ENCODE data around the gene DACT1. TPM values are rescaled to one million over a fixed set of nuclear protein-coding genes. Genes with fewer than 3 reads are reported as not detected.
A peak's percentile ranks its signal among the peaks of the same experiment; 100 is the strongest.

DACT1 gene
- total and polyA plus RNA-seq, 12 donors: 1.1 to 5.5 (median 2.2) TPM

DNA sequence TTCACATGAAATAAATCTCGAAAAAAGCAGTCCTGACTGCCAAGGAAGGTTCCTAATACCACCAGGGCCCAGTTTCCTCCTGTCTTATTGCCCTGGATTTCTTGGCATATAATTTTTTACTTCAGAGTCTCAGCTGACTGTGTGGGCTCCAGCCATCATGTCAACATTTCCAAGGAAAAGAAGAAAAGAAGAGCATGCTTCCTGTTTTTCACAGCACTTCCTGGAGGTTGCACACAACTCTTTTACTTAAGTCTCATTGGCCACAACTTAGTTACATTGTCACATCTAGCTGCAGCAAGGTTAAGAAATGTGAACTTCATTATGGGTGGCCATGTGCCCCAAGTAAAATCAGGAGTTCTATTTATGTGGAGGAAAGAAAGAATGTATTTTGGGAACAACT, 24.3 kb downstream of the DACT1 start:
- intact Hi-C loops (cut with DNase I): loop anchor here in 1 of 10 donors (10.0 kb wide), 1 partner anchor 153 kb away; no protein-coding TSS in a partner anchor
- WGBS, 2 donors: 72 to 77% methylated on average over 1 of the region's 1 CpG

GRCh38 chr14:58662759-58663158, 25.0 kb downstream of the DACT1 start:
- Histone ChIP-seq H3K27me3 (no peaks in the 10 kb centered on the region), H3K4me1 (peaks cover 0 to 25% (median 4%) of the 10 kb centered on the region in 9 donors), H3K27ac (no peak overlapping the region), H3K9me3 (no peaks in the 10 kb centered on the region), H3K36me3 (no peaks in the 10 kb centered on the region), H3K4me3 (no peak overlapping the region)
- no peak for TF ChIP-seq CTCF (IDR thresholded peaks at IDR 0.05)
- 80 to 81% methylated on average over 2 of the region's 2 CpGs for WGBS, 2 donors
- no peak for ATAC-seq
- no peak for DNase-seq
- intact Hi-C loops (cut with DNase I): loop anchor here in 1 of 10 donors (10.0 kb wide), 1 partner anchor 152 kb away; no protein-coding TSS in a partner anchor

More for the DNA sequence above, 24.3 kb downstream of the DACT1 start:
- Histone ChIP-seq H3K27ac (no peak overlapping the region), H3K27me3 (no peaks in the 10 kb centered on the region), H3K4me3 (no peak overlapping the region), H3K9me3 (no peaks in the 10 kb centered on the region), H3K36me3 (no peaks in the 10 kb centered on the region), H3K4me1 (peaks cover 0 to 25% (median 4%) of the 10 kb centered on the region in 9 donors)
- DNase-seq: no peak
- TF ChIP-seq CTCF (IDR thresholded peaks at IDR 0.05): no peak
- no peak for ATAC-seq

DNA sequence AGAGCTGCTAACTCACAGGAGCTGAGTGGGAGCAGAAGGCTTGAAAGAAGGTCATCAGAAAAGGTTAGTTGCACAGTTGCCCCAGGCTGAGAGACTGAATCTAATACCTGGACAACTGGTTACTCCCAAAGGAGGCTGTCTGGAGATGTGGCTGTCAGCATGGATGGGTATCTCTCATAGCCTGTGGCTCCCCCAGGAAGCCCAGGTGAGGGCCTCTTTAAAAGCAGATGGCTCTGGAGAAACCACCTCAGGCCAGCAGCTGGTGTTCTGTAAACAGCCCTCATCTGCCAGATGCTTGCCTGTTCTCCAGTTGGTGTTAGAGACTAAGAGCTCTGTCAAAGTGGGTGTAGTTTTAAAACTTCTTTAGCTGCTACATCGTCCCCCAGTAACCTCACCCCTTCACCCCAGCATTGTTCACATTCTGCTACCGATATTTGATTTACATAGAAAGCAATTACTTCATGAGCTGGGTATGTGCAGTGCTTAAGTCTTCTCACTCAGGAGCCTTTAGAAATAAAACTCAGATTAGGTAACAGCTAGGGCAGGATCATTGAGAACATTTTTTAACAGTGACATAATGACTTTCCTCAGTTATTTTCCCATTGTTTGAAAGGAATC, 25.8 kb downstream of the DACT1 start:
- peak in 3 of 8 donors; percentile 9 to 37 (median 33) for ATAC-seq
- DNase-seq: no peak
- intact Hi-C loops (cut with DNase I): loop anchor here in 1 of 10 donors (10.0 kb wide), 1 partner anchor 151 kb away; no protein-coding TSS in a partner anchor
- 9 to 30% methylated on average over 2 of the region's 2 CpGs for WGBS, 2 donors
- no peaks in the 10 kb centered on the region for H3K27me3 ChIP-seq
- no peak overlapping the region for H3K4me3 ChIP-seq
- no peaks in the 10 kb centered on the region for H3K36me3 ChIP-seq
- no peak overlapping the region for H3K27ac ChIP-seq
- TF ChIP-seq CTCF (IDR thresholded peaks at IDR 0.05): no peak
- no peaks in the 10 kb centered on the region for H3K9me3 ChIP-seq
- H3K4me1 ChIP-seq: peaks cover 0 to 25% (median 6%) of the 10 kb centered on the region in 9 donors

DNA sequence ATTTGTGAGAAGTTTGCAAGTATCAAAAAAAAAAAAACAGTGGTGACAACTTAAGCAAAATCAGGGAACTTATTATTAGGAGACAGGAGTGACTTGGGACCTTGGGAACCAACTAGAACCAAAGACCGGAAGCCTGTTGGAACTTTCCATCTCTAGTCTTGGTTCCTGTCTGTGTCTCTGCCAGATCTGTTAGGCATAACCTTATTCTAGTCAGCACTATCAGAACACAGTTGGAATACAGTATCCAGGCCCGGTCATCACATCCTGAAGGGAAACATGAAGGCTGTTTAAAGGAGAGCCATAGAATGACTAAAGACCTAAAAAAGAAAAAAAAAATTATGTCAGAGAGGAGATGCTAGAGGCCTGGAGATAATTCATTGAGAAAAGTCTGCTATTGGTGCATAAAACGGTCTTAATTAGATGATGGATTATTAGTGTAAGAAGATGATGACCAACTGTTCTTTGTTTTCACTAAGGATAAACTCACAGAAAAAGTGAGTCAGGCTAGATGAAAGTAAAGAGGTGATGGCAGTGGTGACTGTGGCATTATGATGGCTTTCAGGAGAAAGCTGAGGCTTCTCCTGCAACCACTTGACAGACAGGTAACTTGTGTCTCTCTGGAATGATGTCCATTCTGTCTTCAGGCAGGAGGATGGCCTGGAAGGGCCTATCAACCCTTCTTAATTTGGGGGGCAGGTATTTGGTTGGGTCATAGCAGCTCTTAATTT, 28.2 kb downstream of the DACT1 start:
- Histone ChIP-seq H3K27ac (no peak overlapping the region), H3K9me3 (no peaks in the 10 kb centered on the region), H3K27me3 (no peaks in the 10 kb centered on the region), H3K4me3 (no peak overlapping the region), H3K36me3 (no peaks in the 10 kb centered on the region), H3K4me1 (peaks cover 0 to 19% (median 6%) of the 10 kb centered on the region in 9 donors)
- no peak for TF ChIP-seq CTCF (IDR thresholded peaks at IDR 0.05)
- no peak for DNase-seq
- ATAC-seq: no peak
- 59 to 69% methylated on average over 3 of the region's 3 CpGs for WGBS, 2 donors
- intact Hi-C loops (cut with DNase I): loop anchor here in 1 of 10 donors (10.0 kb wide), 1 partner anchor 149 kb away; no protein-coding TSS in a partner anchor

Data from heart right ventricle (tissue), 16 donors.